ENCODE measurements around the gene ELF1.
"Not testable (repeated sequence)": the region's sequence is repeated elsewhere in the genome, so short reads cannot be mapped to it uniquely, and the experiment has no call there.

The ELF1 gene

GRCh38 chr13:40929883-40930282 lies 89.2 kb downstream of the ELF1 start:
- DNase-seq, result not testable (repeated sequence)

GRCh38 chr13:40928980-40929379 lies 90.1 kb downstream of the ELF1 start:
- no peak for DNase-seq

- DNase-seq, result no peak
Observed at GRCh38 chr13:40927929-40928328, 91.2 kb downstream of the ELF1 start.

- no peak for DNase-seq
Observed at GRCh38 chr13:40923867-40924266, 95.2 kb downstream of the ELF1 start.

- DNase-seq, result no peak
Observed at GRCh38 chr13:40922437-40923040, 96.6 kb downstream of the ELF1 start.

- DNase-seq, result no peak
Observed at GRCh38 chr13:40920826-40921225, 98.3 kb downstream of the ELF1 start.

GRCh38 chr13:40919901-40920300 lies 99.2 kb downstream of the ELF1 start:
- DNase-seq, result not testable (repeated sequence)

- DNase-seq, result no peak
Observed at GRCh38 chr13:40916207-40916998, 102.7 kb downstream of the ELF1 start.

GRCh38 chr13:40914863-40915262 lies 104.3 kb downstream of the ELF1 start:
- DNase-seq, result not testable (repeated sequence)

- DNase-seq, result no peak
Observed at GRCh38 chr13:40911341-40911740, 107.8 kb downstream of the ELF1 start.

- DNase-seq, result no peak
Observed at GRCh38 chr13:40910324-40911050, 108.6 kb downstream of the ELF1 start.

- not testable (repeated sequence) for DNase-seq
Observed at GRCh38 chr13:40909541-40910200, 109.4 kb downstream of the ELF1 start.

- DNase-seq, result no peak
Observed at GRCh38 chr13:40908546-40908945, 110.6 kb downstream of the ELF1 start.

- not testable (repeated sequence) for DNase-seq
Observed at GRCh38 chr13:40901032-40901431, 118.1 kb downstream of the ELF1 start.

- not testable (repeated sequence) for DNase-seq
Observed at GRCh38 chr13:40900568-40900967, 118.5 kb downstream of the ELF1 start.

- DNase-seq, result no peak
Observed at GRCh38 chr13:40897053-40897452, 122.1 kb downstream of the ELF1 start.

- no peak for DNase-seq
Observed at GRCh38 chr13:40895227-40896184, 123.6 kb downstream of the ELF1 start.

GRCh38 chr13:40893573-40893972 lies 125.5 kb downstream of the ELF1 start:
- not testable (repeated sequence) for DNase-seq

GRCh38 chr13:40886017-40886416 lies 133.1 kb downstream of the ELF1 start:
- no peak for DNase-seq

GRCh38 chr13:40884175-40884574 lies 134.9 kb downstream of the ELF1 start:
- DNase-seq, result not testable (repeated sequence)

Measured in hippocampal formation (tissue), 2 donors.